Esophagus (tissue), 2 donors: ENCODE results near the gene NUMA1. TPM values are rescaled to one million over a fixed set of nuclear protein-coding genes. Genes with fewer than 3 reads are reported as not detected.

Experiments
- H3K27ac ChIP-seq, 2 donors: one replicate each; pipeline ENCODE4 v1.5.1; 2013; ENCODE audit warnings: low read depth in 2 of 2, mild to moderate bottlenecking in 2 of 2, inconsistent platforms in 1 of 2, low read length in 1 of 2, moderate library complexity in 1 of 2
- H3K27me3 ChIP-seq, 2 donors: one replicate each; pipeline ENCODE4 v1.6.1; 2013; ENCODE audit warnings: low read length in 2 of 2, control low read depth in 1 of 2, mild to moderate bottlenecking in 1 of 2; ENCODE audit not compliant: insufficient read depth in 2 of 2, control insufficient read depth in 1 of 2
- H3K36me3 ChIP-seq, 2 donors: one replicate each; pipeline ENCODE4 v1.6.1; 2013; ENCODE audit warnings: low read length in 1 of 2; ENCODE audit not compliant: control insufficient read depth in 2 of 2, insufficient read depth in 2 of 2
- H3K4me1 ChIP-seq, 2 donors: one replicate each; pipeline ENCODE4 v1.6.1; 2013; ENCODE audit warnings: low read length in 1 of 2; ENCODE audit not compliant: control insufficient read depth in 2 of 2, insufficient read depth in 2 of 2
- H3K4me3 ChIP-seq, 2 donors: one replicate each; pipeline ENCODE4 v1.5.1; 2013; ENCODE audit warnings: low read length in 2 of 2, mild to moderate bottlenecking in 2 of 2, low read depth in 1 of 2, moderate library complexity in 1 of 2
- H3K9me3 ChIP-seq, 2 donors: one replicate each; pipeline ENCODE4 v1.6.1; 2013; ENCODE audit warnings: mild to moderate bottlenecking in 2 of 2, low read depth in 1 of 2, low read length in 1 of 2, moderate library complexity in 1 of 2; ENCODE audit not compliant: control insufficient read depth in 2 of 2, insufficient read depth in 1 of 2
- WGBS, 2 donors: extraction: QIAGEN DNeasy Blood & Tissue Kit; methylation state at CpG; one replicate each; pipeline ENCODE4 v1.1.7; 2013; 5-methylcytosine and 5-hydroxymethylcytosine counted together
- polyA plus RNA-seq, 2 donors: library from polyadenylated mRNA; stranded (reverse); fragments of 200-250 nt; gene quantifications; one replicate each; pipeline ENCODE4 v1.2.3, GENCODE V29; 2013
- donor health status: healthy with polysubstance abuse.
- donor health status: Bipolar disorder and iron deficiency.

Gene NUMA1
- polyA plus RNA-seq, 2 donors, result 108 to 205 TPM

GRCh38 chr11:72045849-72046248 is 34.5 kb downstream of the NUMA1 start:
- WGBS, 2 donors, result 78% methylated on average over 5 of the region's 5 CpGs
- peaks cover 0 to 3% of the 10 kb centered on the region in 2 donors for H3K4me1 ChIP-seq
- no peaks in the 10 kb centered on the region for H3K9me3 ChIP-seq
- H3K27ac ChIP-seq, result peak overlapping the region in 1 of 2 donors; percentile 1
- H3K27me3 ChIP-seq, result no peaks in the 10 kb centered on the region
- no peak overlapping the region for H3K4me3 ChIP-seq
- H3K36me3 ChIP-seq, result peaks cover 0 to 5% of the 10 kb centered on the region in 2 donors

GRCh38 chr11:72042064-72042745 is 38.1 kb downstream of the NUMA1 start:
- H3K27ac ChIP-seq, result peak overlapping the region; percentile 90 to 96
- no peaks in the 10 kb centered on the region for H3K27me3 ChIP-seq
- H3K9me3 ChIP-seq, result no peaks in the 10 kb centered on the region
- WGBS, 2 donors, result 15 to 17% methylated on average over 5 of the region's 5 CpGs
- H3K4me1 ChIP-seq, result peaks cover 0 to 12% of the 10 kb centered on the region in 2 donors
- peaks cover 0 to 5% of the 10 kb centered on the region in 2 donors for H3K36me3 ChIP-seq
- H3K4me3 ChIP-seq, result peak overlapping the region; percentile 60 to 64

DNA sequence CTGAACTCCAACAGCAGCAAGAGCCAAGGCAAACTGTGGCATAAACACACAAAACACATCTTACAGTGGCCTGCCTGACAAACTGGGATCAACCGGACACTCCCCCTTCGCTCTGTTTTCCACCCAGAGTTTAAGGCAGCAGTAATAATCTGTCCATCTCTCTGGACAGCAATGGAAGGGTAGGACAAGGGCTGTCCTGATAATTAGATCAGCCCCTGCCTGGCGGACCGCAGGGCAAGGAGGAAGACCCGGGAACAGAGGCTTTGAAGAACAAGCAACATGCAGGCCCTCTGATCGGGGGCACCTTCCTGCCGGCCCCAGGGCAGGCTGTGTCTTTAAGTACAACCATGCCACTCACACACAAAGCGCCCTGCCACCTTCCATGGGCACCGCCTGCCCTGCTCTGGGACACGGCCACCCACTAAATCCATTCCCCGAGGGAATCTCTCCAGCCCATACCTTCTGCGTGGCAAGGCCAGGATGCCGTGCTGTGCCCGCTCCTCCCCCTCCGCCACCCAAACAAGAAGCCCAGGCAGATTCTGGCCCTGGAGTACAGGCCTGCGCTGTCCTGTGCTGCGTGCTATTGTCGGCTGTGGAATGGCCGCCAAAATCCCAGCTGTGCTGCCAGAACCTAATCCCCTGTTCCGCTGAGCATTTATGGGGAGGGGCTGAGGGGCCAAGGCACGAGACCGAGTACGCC is 38.8 kb downstream of the NUMA1 start:
- Histone ChIP-seq H3K4me1 (peaks cover 0 to 12% of the 10 kb centered on the region in 2 donors), H3K27ac (peak overlapping the region; percentile 90 to 96), H3K4me3 (peak overlapping the region; percentile 60 to 64), H3K36me3 (peaks cover 0 to 5% of the 10 kb centered on the region in 2 donors), H3K27me3 (no peaks in the 10 kb centered on the region), H3K9me3 (no peaks in the 10 kb centered on the region)
- 3 to 5% methylated on average over 23 of the region's 23 CpGs for WGBS, 2 donors

DNA sequence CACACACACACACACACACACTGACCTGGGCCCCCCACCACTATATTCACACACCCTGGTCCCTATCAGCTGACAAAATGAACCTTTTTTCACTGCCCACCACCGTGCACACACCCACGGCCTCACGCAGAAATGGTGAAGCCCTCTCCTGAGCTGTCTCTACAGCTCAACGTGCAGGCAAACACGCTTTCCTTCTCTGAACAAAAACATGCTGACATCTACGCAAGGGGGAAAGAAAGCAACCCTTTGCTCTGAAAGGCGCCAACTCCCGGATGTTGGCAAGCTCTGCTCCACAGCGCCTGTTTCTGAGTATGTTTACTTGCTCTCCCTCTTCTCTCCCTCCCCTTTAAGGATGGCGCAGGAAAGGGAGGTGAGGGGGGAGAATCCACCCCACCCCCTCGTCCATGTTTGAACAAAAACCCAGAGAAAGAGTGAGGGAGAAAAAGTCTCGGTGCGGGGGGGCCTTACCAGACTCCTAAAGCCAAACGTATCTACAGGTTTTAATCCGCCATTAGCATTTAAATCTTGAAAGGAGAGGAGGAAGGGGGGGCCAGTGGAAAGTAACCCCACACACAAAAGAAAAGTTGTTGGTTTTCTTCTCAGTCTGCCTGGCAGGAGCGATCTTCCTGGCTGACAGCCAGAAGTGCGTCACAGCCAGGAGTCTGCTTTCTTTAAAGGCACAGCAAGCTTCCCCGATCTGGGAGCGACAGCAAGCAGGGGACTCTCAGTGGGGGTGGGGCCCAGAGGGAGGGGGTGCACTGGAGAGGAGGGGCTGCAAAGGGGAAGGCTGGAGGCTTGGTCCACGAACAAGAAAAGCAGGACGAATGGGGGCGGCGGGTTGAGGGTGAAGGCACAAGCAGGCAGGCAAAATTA is 39.6 kb downstream of the NUMA1 start:
- 0 to 1% methylated on average over 21 to 23 of the region's 23 CpGs for WGBS, 2 donors
- Histone ChIP-seq H3K27ac (peak overlapping the region; percentile 90 to 96), H3K9me3 (no peaks in the 10 kb centered on the region), H3K4me1 (peaks cover 0 to 12% of the 10 kb centered on the region in 2 donors), H3K27me3 (no peaks in the 10 kb centered on the region), H3K4me3 (peak overlapping the region; percentile 60 to 64), H3K36me3 (peaks cover 0 to 3% of the 10 kb centered on the region in 2 donors)

- Histone ChIP-seq H3K36me3 (peaks cover 0 to 2% of the 10 kb centered on the region in 2 donors), H3K4me1 (peaks cover 0 to 12% of the 10 kb centered on the region in 2 donors), H3K27ac (peak overlapping the region; percentile 90 to 96), H3K27me3 (no peaks in the 10 kb centered on the region), H3K9me3 (no peaks in the 10 kb centered on the region), H3K4me3 (peak overlapping the region; percentile 60 to 64)
- WGBS, 2 donors, result 8% methylated on average over 6 of the region's 6 CpGs
These were observed 40.4 kb downstream of the NUMA1 start for GRCh38 chr11:72039856-72040401.

GRCh38 chr11:72039031-72039855 is 41.1 kb downstream of the NUMA1 start:
- peaks cover 0 to 12% of the 10 kb centered on the region in 2 donors for H3K4me1 ChIP-seq
- WGBS, 2 donors, result 21 to 22% methylated on average over 5 of the region's 5 CpGs
- H3K4me3 ChIP-seq, result peak overlapping the region; percentile 60 to 64
- H3K27ac ChIP-seq, result peak overlapping the region; percentile 90 to 96
- no peaks in the 10 kb centered on the region for H3K9me3 ChIP-seq
- H3K36me3 ChIP-seq, result peaks cover 0 to 2% of the 10 kb centered on the region in 2 donors
- no peaks in the 10 kb centered on the region for H3K27me3 ChIP-seq

GRCh38 chr11:72038491-72038890 is 41.9 kb downstream of the NUMA1 start:
- no peaks in the 10 kb centered on the region for H3K27me3 ChIP-seq

GRCh38 chr11:72037554-72038311 is 42.6 kb downstream of the NUMA1 start:
- peaks cover 0 to 12% of the 10 kb centered on the region in 2 donors for H3K4me1 ChIP-seq
- H3K36me3 ChIP-seq, result peaks cover 0 to 2% of the 10 kb centered on the region in 2 donors
- H3K4me3 ChIP-seq, result peak overlapping the region in 1 of 2 donors; percentile 60
- H3K27me3 ChIP-seq, result no peaks in the 10 kb centered on the region
- WGBS, 2 donors, result 36 to 37% methylated on average over 4 of the region's 4 CpGs
- H3K9me3 ChIP-seq, result no peaks in the 10 kb centered on the region
- H3K27ac ChIP-seq, result peak overlapping the region; percentile 52 to 90

More at GRCh38 chr11:72038491-72038890, 41.9 kb downstream of the NUMA1 start:
- Histone ChIP-seq H3K4me1 (peaks cover 0 to 12% of the 10 kb centered on the region in 2 donors), H3K4me3 (peak overlapping the region in 1 of 2 donors; percentile 60), H3K9me3 (no peaks in the 10 kb centered on the region), H3K36me3 (peaks cover 0 to 2% of the 10 kb centered on the region in 2 donors), H3K27ac (peak overlapping the region; percentile 90 to 96)
- 8 to 15% methylated on average over 2 of the region's 2 CpGs for WGBS, 2 donors
